WI38 (cell line): Measurements from ENCODE around the gene ANKRD28.

Source experiments
- H3K4me3 ChIP-seq: 2 replicates; pipeline ENCODE4 v1.5.1; 2011; ENCODE audit warnings: low read depth, mild to moderate bottlenecking, control low read depth, low read length
- TF ChIP-seq, protein P1 (sequence below): IDR thresholded peaks from 2 replicates; pipeline ENCODE4 v1.5.1; 2012; ENCODE audit warnings: low read depth, mild to moderate bottlenecking, control low read depth, low read length

Gene ANKRD28

DNA sequence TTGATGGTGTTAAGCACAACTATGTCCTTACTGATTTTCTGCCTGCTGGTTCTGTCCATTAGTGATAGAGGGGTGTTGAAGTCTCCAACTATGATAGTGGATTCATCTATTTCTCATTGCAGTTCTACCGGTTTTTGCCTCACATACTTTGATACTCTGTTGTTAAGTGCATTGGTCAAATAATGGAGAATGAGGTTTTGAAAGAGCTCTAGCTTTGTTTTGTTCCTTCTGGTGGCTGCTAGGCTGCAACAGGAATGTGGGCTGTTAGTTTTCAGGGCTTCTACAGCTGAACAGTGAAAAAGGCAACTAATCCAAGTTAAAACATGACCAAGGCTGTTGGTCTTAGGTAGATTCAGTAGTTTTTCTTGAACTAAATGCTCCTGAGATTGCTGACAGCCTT, 133.6 kb downstream of the ANKRD28 start:
- TF ChIP-seq, protein P1, sequence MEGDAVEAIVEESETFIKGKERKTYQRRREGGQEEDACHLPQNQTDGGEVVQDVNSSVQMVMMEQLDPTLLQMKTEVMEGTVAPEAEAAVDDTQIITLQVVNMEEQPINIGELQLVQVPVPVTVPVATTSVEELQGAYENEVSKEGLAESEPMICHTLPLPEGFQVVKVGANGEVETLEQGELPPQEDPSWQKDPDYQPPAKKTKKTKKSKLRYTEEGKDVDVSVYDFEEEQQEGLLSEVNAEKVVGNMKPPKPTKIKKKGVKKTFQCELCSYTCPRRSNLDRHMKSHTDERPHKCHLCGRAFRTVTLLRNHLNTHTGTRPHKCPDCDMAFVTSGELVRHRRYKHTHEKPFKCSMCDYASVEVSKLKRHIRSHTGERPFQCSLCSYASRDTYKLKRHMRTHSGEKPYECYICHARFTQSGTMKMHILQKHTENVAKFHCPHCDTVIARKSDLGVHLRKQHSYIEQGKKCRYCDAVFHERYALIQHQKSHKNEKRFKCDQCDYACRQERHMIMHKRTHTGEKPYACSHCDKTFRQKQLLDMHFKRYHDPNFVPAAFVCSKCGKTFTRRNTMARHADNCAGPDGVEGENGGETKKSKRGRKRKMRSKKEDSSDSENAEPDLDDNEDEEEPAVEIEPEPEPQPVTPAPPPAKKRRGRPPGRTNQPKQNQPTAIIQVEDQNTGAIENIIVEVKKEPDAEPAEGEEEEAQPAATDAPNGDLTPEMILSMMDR: no peak

DNA sequence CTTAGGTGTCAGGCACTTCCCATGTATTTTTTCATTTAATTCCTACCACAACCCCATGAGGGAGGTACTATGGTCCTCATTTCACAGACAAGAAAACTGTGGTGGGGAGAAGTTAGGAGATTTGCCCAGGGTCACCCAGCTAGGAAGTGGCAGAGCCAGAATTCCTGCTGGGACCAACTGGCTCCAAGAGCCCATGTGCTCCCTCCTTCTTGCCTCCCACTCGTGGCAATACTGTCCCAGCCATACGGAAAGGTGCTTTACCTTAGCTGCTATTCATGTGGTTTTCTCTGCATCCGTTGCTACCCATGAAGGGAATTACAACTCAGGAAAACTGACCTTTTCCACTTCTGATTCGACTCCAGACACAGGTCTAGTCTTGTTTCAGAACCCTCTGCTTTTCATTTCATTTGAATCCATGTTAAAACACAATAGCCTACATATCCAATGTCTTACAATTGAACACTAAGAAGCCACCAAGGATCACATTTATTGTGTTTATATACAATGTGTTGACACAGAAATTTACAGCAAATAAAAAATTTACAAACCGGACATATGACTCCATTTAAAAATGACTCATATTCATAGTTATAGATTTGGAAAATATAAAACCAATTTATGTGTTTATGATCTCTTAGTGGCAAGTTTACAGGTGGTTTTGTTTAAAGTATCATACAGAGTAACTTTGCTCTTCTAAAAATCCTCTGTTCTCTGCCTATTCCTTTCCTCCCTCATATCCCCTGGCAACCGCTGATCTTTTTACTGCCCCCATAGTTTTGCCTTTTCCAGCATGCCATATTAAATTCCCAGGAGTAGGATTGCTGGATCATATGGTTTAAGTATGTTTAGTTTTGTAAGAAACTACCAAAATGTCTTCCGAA, 137.5 kb downstream of the ANKRD28 start:
- H3K4me3 ChIP-seq: no peak overlapping the region
- TF ChIP-seq, protein P1: no peak

More for the DNA sequence above, 133.6 kb downstream of the ANKRD28 start:
- no peak overlapping the region for H3K4me3 ChIP-seq

DNA sequence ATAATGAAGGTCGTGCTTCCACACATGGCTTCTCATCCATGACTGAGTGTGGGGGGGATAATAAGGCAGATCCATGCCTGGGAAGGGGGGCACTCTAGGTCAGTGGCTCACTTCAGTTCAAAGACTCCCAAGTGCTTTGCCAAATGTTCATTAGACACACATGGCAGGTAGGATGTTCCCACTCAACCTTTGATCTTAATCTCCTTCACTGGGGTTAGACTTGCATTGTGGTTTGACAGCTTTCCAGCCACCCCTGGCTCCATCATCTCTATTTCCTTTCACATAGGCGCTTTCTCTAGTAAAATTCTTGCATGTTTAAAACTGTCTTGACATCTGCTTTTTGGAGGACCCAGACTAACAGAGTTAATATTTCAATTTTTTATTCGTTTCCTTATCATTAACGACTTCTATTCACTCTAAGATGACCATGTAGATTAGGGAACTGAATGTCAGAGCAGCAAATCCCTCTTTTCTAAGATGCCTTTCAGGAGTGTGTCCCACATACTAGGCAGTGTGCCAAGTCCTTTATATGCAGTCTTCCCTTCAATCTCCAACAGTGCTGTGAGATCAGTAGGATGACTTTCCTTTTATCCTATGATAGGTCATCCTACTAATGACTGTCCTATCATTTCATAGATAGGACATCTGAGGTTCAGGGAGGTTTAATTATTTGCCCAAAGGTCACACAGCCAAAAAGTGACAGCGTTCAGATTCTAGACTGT, 138.4 kb downstream of the ANKRD28 start:
- TF ChIP-seq, protein P1: no peak
- no peak overlapping the region for H3K4me3 ChIP-seq

DNA sequence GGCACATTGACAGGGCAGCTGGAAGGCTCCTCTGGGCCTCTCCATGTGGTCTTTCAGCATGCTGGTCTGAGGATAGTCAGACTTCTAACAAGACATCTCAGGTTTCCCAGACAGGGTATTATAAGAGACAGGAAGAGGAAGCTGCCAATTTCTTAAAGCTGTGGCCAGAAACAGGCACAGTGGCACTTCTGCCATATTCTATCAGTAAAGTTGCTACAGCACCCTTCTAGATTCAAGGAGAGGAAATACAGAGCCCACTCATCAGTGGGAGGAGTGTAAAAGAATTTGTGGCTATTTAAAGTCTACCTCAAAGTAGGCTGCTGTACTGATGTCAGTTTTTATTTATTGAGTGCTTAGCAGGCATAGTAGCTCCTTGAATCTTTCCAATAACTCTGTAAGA, 140.8 kb downstream of the ANKRD28 start:
- TF ChIP-seq, protein P1: no peak
- no peak overlapping the region for H3K4me3 ChIP-seq

DNA sequence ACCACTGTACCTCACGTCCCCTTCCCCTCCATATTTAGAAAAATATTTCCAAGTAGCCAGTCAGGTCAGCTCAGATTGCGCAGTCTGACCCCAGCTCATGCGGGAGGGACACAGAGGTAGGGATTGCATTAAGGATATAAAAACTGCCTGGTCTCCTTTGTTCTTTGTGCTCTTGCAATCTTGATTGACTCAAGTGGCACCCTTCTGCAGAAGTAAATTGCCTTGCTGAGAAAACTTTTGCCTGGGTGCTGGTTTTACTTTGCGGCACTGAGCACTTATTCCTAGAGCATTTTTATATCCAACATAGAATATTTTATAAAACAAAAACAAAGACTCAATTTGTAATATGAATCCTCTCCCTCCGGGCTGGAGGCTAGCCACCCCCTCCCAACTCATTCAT, 141.4 kb downstream of the ANKRD28 start:
- no peak overlapping the region for H3K4me3 ChIP-seq
- TF ChIP-seq, protein P1: no peak

DNA sequence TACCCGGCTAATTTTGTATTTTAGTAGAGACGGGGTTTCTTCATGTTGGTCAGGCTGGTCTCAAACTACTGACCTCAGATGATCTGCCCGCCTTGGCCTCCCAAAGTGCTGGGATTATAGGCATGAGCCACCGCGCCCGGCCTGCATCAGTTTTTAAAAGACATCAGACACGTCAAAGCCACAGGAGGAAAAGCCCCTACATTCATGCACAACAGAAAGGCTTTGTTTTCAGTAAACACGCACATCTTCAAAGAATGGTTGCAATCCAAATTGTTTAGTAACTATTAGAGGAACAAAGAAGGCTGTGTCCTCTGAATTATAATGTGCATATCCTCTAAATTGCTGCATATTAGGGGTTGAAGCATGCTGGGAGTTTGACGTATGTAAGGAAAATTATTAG, 142.9 kb downstream of the ANKRD28 start:
- H3K4me3 ChIP-seq: no peak overlapping the region
- TF ChIP-seq, protein P1: no peak

DNA sequence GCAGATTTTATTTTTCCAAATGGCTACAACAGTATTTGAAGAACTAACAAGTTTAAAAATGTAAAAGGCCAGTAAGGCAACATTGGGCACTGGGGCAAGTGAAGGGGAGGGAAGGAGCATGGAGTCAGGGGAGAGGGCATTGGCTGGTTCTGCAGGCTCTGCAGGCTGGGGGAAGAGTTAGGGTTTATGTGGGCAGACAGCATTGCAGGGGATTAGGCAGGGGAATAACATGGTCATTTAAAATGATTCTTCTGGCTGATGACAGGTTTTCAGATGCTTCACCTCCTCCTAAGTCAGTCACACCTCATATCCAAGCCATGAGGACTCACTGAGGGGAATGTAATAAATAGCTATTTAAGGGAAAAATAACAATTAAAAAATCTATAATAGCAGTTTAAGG, 143.7 kb downstream of the ANKRD28 start:
- H3K4me3 ChIP-seq: no peak overlapping the region
- TF ChIP-seq, protein P1: no peak
